ENCODE results near the gene SLC2A1. TPM values are rescaled to one million over a fixed set of nuclear protein-coding genes. Genes with fewer than 3 reads are reported as not detected.
"Not testable (repeated sequence)": the region's sequence is repeated elsewhere in the genome, so short reads cannot be mapped to it uniquely, and the experiment has no call there.

Gene SLC2A1
- total and polyA plus RNA-seq, 2 of the 13 experiments (the other 11 are each of a cell fraction or from before 2014, with no cell fraction given) = 125 to 423 TPM

GRCh38 chr1:42921769-42922168 lies 36.9 kb downstream of the SLC2A1 start (continued):
- no peak for TF ChIP-seq UBTF (CRISPR knock-in tag; IDR thresholded peaks at IDR 0.05)
- no peak for TF ChIP-seq ZSCAN31 (CRISPR knock-in tag; IDR thresholded peaks at IDR 0.05; ENCODE audit: low read depth)
- TF ChIP-seq RBAK (CRISPR knock-in tag; IDR thresholded peaks at IDR 0.05) = no peak

- CTCF ChIA-PET (ENCODE audit: low intra/inter-chr PET ratio, low total read pairs); H3K4me3 ChIP-seq (replicated peaks in 1 of 3; ENCODE audit: insufficient read depth in 1 of 3, low read depth in 2 of 3, low read length in 3 of 3); H3K27me3 ChIP-seq (ENCODE audit: control insufficient read depth in 1 of 2, insufficient read depth in 2 of 2, low read length in 2 of 2); H4K20me1 ChIP-seq (ENCODE audit: insufficient read depth, low read length); H3K79me2 ChIP-seq (ENCODE audit: insufficient read depth, low read length); H3K27ac ChIP-seq (ENCODE audit: extremely low read length, insufficient read depth, low read length); DNase-seq (ENCODE audit: low spot score); ATAC-seq; BruUV-seq (replicated peaks); H3K4me2 ChIP-seq (ENCODE audit: low read depth, low read length); H2AFZ ChIP-seq (ENCODE audit: low read length); FAIRE-seq; H3K9ac ChIP-seq (ENCODE audit: insufficient read depth, low read depth, low read length); H3K36me3 ChIP-seq (replicated peaks in 1 of 2; ENCODE audit: control insufficient read depth in 1 of 2, insufficient read depth in 2 of 2, low read length in 2 of 2); H3K9me3 ChIP-seq (ENCODE audit: low read length): not testable (repeated sequence)
- 41% methylated on average over 5 of the region's 5 CpGs for WGBS (ENCODE audit: low lambda C conversion rate)
- POLR2A ChIA-PET = interaction anchor here (0.7 kb wide), 1 partner anchor 429 kb away, joined by 5 read pairs; no protein-coding TSS in a partner anchor
- peaks cover 19% of the 10 kb centered on the region for H3K4me1 ChIP-seq (ENCODE audit: insufficient read depth, low read length)
- in situ Hi-C loops (cut with HindIII; ENCODE audit: extremely low pct_ligation_motif_present, low pct_unique_long_range_greater_than_20kb) (loop anchor here (25.0 kb wide), 1 partner anchor 493 kb away; no protein-coding TSS in a partner anchor), intact Hi-C loops (cut with micrococcal nuclease; ENCODE audit: unreplicated experiment) (loop anchor here (5.0 kb wide), 1 partner anchor 38 kb away; the partner anchor contains the start of gene SLC2A1)
Observed at GRCh38 chr1:42919651-42920050, 39.0 kb downstream of the SLC2A1 start.

- peaks cover 7% of the 10 kb centered on the region for H3K4me1 ChIP-seq (ENCODE audit: insufficient read depth, low read length)
- H3K4me2 ChIP-seq (ENCODE audit: low read depth, low read length) = no peak overlapping the region
- no peak overlapping the region for H2AFZ ChIP-seq (ENCODE audit: low read length)
- in situ Hi-C loops (cut with HindIII; ENCODE audit: extremely low pct_ligation_motif_present, low pct_unique_long_range_greater_than_20kb) = loop anchor here (25.0 kb wide), 1 partner anchor 495 kb away; no protein-coding TSS in a partner anchor
- H3K36me3 ChIP-seq (replicated peaks in 1 of 2; ENCODE audit: control insufficient read depth in 1 of 2, insufficient read depth in 2 of 2, low read length in 2 of 2) = no peaks in the 10 kb centered on the region
- ChIA-PET CTCF (ENCODE audit: low intra/inter-chr PET ratio, low total read pairs) (no interaction called here), POLR2A (no interaction called here)
- H3K79me2 ChIP-seq (ENCODE audit: insufficient read depth, low read length) = no peaks in the 10 kb centered on the region
- no peaks in the 10 kb centered on the region for H4K20me1 ChIP-seq (ENCODE audit: insufficient read depth, low read length)
- TF ChIP-seq ZNF354B (CRISPR knock-in tag; IDR thresholded peaks at IDR 0.05) (no peak), ZNF432 (CRISPR knock-in tag; IDR thresholded peaks at IDR 0.05; ENCODE audit: borderline replicate concordance) (no peak), ZNF549 (CRISPR knock-in tag; IDR thresholded peaks at IDR 0.05) (no peak), PHF5A (CRISPR knock-in tag; IDR thresholded peaks at IDR 0.05; ENCODE audit: low read depth, unreplicated experiment) (no peak), ZNF501 (CRISPR knock-in tag; IDR thresholded peaks at IDR 0.05) (no peak), ZNF850 (CRISPR knock-in tag; conservative IDR thresholded peaks at IDR 0.05) (no peak), KDM1A (CRISPR knock-in tag; IDR thresholded peaks at IDR 0.05) (no peak)
- no peak for FAIRE-seq
- peaks cover 10% of the 10 kb centered on the region; the same call in 1 of the 2 replicates for H3K9me3 ChIP-seq (ENCODE audit: low read length)
- no peak overlapping the region for H3K4me3 ChIP-seq (replicated peaks in 1 of 3; ENCODE audit: insufficient read depth in 1 of 3, low read depth in 2 of 3, low read length in 3 of 3)
- no peaks in the 10 kb centered on the region; a peak in 1 of 5 replicates for H3K27me3 ChIP-seq (ENCODE audit: control insufficient read depth in 1 of 2, insufficient read depth in 2 of 2, low read length in 2 of 2)
- peak; percentile 17; the same call in 1 of the 3 replicates for ATAC-seq
- 46% methylated on average over 6 of the region's 15 CpGs for WGBS (ENCODE audit: low lambda C conversion rate)
- DNase-seq (ENCODE audit: low spot score) = no peak
- no peak overlapping the region for H3K27ac ChIP-seq (ENCODE audit: extremely low read length, insufficient read depth, low read length)
- intact Hi-C loops (cut with micrococcal nuclease; ENCODE audit: unreplicated experiment) = no loop called here
- no peak overlapping the region for H3K9ac ChIP-seq (ENCODE audit: insufficient read depth, low read depth, low read length)
- BruUV-seq (replicated peaks) = no TSS peak
Observed at GRCh38 chr1:42917241-42917495, 41.5 kb downstream of the SLC2A1 start.
